ENCODE measurements around the gene WDR90. TPM values are rescaled to one million over a fixed set of nuclear protein-coding genes. Genes with fewer than 3 reads are reported as not detected.

Gene WDR90
- total and polyA plus RNA-seq, 2 experiments from 2014 or later, result 26.5 to 32.3 TPM

- Histone ChIP-seq H3K4me3 (no peak overlapping the region), H3K27ac (no peak overlapping the region), H3K36me3 (no peaks in the 10 kb centered on the region), H3K4me1 (ENCODE audit: low read depth) (no peaks in the 10 kb centered on the region), H3K27me3 (no peaks in the 10 kb centered on the region), H3K9me3 (ENCODE audit: low read depth) (no peaks in the 10 kb centered on the region)
- no peak for DNase-seq (ENCODE audit: low read depth in 1 of 2, low spot score in 1 of 2)
- no peak for TF ChIP-seq CTCF (IDR thresholded peaks at IDR 0.05; ENCODE audit: low read depth, low read length)
Measured at GRCh38 chr16:609316-609715, 39.8 kb upstream of the WDR90 start.

GRCh38 chr16:609984-610383 lies 39.2 kb upstream of the WDR90 start:
- H3K9me3 ChIP-seq (ENCODE audit: low read depth), result no peaks in the 10 kb centered on the region
- DNase-seq (ENCODE audit: low read depth in 1 of 2, low spot score in 1 of 2), result no peak
- H3K27me3 ChIP-seq, result no peaks in the 10 kb centered on the region
- no peaks in the 10 kb centered on the region for H3K36me3 ChIP-seq
- peak overlapping the region; percentile 57 for H3K27ac ChIP-seq
- TF ChIP-seq CTCF (IDR thresholded peaks at IDR 0.05; ENCODE audit: low read depth, low read length), result no peak
- no peaks in the 10 kb centered on the region for H3K4me1 ChIP-seq (ENCODE audit: low read depth)
- H3K4me3 ChIP-seq, result no peak overlapping the region

- H3K36me3 ChIP-seq, result no peaks in the 10 kb centered on the region
- peak overlapping the region; percentile 57 for H3K27ac ChIP-seq
- H3K4me3 ChIP-seq, result no peak overlapping the region
- no peaks in the 10 kb centered on the region for H3K9me3 ChIP-seq (ENCODE audit: low read depth)
- peak; percentile 42 for TF ChIP-seq CTCF (IDR thresholded peaks at IDR 0.05; ENCODE audit: low read depth, low read length)
- DNase-seq (ENCODE audit: low read depth in 1 of 2, low spot score in 1 of 2), result peak in 1 of 2 donors; percentile 55
- H3K27me3 ChIP-seq, result no peaks in the 10 kb centered on the region
- H3K4me1 ChIP-seq (ENCODE audit: low read depth), result no peaks in the 10 kb centered on the region
Measured at GRCh38 chr16:610513-611381, 38.4 kb upstream of the WDR90 start.

- no peaks in the 10 kb centered on the region for H3K9me3 ChIP-seq (ENCODE audit: low read depth)
- H3K4me1 ChIP-seq (ENCODE audit: low read depth), result no peaks in the 10 kb centered on the region
- no peaks in the 10 kb centered on the region for H3K36me3 ChIP-seq
- TF ChIP-seq CTCF (IDR thresholded peaks at IDR 0.05; ENCODE audit: low read depth, low read length), result no peak
- H3K27me3 ChIP-seq, result no peaks in the 10 kb centered on the region
- no peak overlapping the region for H3K4me3 ChIP-seq
- DNase-seq (ENCODE audit: low read depth in 1 of 2, low spot score in 1 of 2), result no peak
- H3K27ac ChIP-seq, result no peak overlapping the region
Measured at GRCh38 chr16:615122-615521, 34.0 kb upstream of the WDR90 start.

GRCh38 chr16:616733-617586 lies 32.2 kb upstream of the WDR90 start:
- DNase-seq (ENCODE audit: low read depth in 1 of 2, low spot score in 1 of 2), result no peak
- no peak for TF ChIP-seq CTCF (IDR thresholded peaks at IDR 0.05; ENCODE audit: low read depth, low read length)

More at GRCh38 chr16:616733-617586, 32.2 kb upstream of the WDR90 start:
- no peak overlapping the region for H3K4me3 ChIP-seq
- no peaks in the 10 kb centered on the region for H3K27me3 ChIP-seq
- H3K4me1 ChIP-seq (ENCODE audit: low read depth), result no peaks in the 10 kb centered on the region
- H3K36me3 ChIP-seq, result no peaks in the 10 kb centered on the region
- no peak overlapping the region for H3K27ac ChIP-seq
- H3K9me3 ChIP-seq (ENCODE audit: low read depth), result no peaks in the 10 kb centered on the region

Measured in cardiac muscle cell (in vitro differentiated cells and primary cell).